H1 (cell line): Measurements from ENCODE around the gene ARL14. TPM values are rescaled to one million over a fixed set of nuclear protein-coding genes. Genes with fewer than 3 reads are reported as not detected.

Experiments
- CTCF ChIA-PET: fragments of 300-600 bp; sonication (Branson Sonifier 250); formaldehyde crosslinking; loops from one replicate; lab custom pipeline; 2021; ENCODE audit not compliant: partially characterized antibody; lab: Charles Lee
- POLR2A ChIA-PET: fragments of 300-600 bp; sonication (Branson Sonifier 250); formaldehyde crosslinking; loops from one replicate; lab custom pipeline; 2021; ENCODE audit warnings: inconsistent platforms; ENCODE audit not compliant: partially characterized antibody; lab: Charles Lee
- DNase-seq, 2 experiments: peaks; one replicate each; pipeline versions ENCODE4 v3.0.0 to v3.0.0-alpha.2; 2010 to 2022; ENCODE audit warnings: low spot score in 2 of 2, low read depth in 1 of 2, mixed read lengths in 1 of 2
- FAIRE-seq: peaks from 2 replicates; lab custom pipeline; 2011; peaks lifted over from hg19 to GRCh38; lab: Jason Lieb, UNC
- H2AFZ ChIP-seq: 2 replicates; pipeline ENCODE4 v1.8.1; 2012; ENCODE audit warnings: low read length, inconsistent platforms
- H2AK5ac ChIP-seq: 2 replicates; pipeline ENCODE4 v1.6.1; 2013; ENCODE audit warnings: low read depth, low read length
- H2BK120ac ChIP-seq: replicated peaks from 2 replicates; pipeline ENCODE3; 2013; ENCODE audit warnings: low read depth, low read length, inconsistent platforms
- H2BK12ac ChIP-seq: 2 replicates; pipeline ENCODE4 v1.6.1; 2013; ENCODE audit warnings: low read depth, low read length
- H2BK15ac ChIP-seq: 2 replicates; pipeline ENCODE4 v1.6.1; 2013; ENCODE audit warnings: low read length
- H2BK20ac ChIP-seq: 2 replicates; pipeline ENCODE4 v1.6.1; 2013; ENCODE audit warnings: low read length
- H2BK5ac ChIP-seq: 2 replicates; pipeline ENCODE4 v1.6.1; 2013; ENCODE audit warnings: low read depth, low read length
- H3K14ac ChIP-seq: 2 replicates; pipeline ENCODE4 v1.6.1; 2013; ENCODE audit warnings: inconsistent platforms; ENCODE audit not compliant: insufficient read length
- H3K18ac ChIP-seq: 2 replicates; pipeline ENCODE4 v1.6.1; 2013; ENCODE audit warnings: low read length; ENCODE audit errors: extremely low read depth
- H3K23ac ChIP-seq: 2 replicates; pipeline ENCODE4 v1.6.1; 2013; ENCODE audit warnings: inconsistent platforms; ENCODE audit not compliant: insufficient read length
- H3K23me2 ChIP-seq: 2 replicates; pipeline ENCODE4 v1.6.1; 2013; ENCODE audit warnings: low read depth, low read length
- H3K27ac ChIP-seq: 2 replicates; pipeline ENCODE4 v1.6.1; 2011; ENCODE audit warnings: low read depth, low read length, inconsistent platforms
- H3K27me3 ChIP-seq, 4 experiments: replicated peaks in 1 of 4; 1 replicate in 1 of 4; 2 replicates in 3 of 4; pipeline versions ENCODE4 v1.6.1 to v1.8.1; 2011 to 2013; ENCODE audit warnings: low read length in 3 of 4, mild to moderate bottlenecking in 3 of 4, inconsistent platforms in 2 of 4, mixed read lengths in 2 of 4, moderate library complexity in 1 of 4; ENCODE audit not compliant: control insufficient read depth in 3 of 4, insufficient read depth in 3 of 4; ENCODE audit errors: extremely low read depth in 1 of 4
- H3K36me3 ChIP-seq, 4 experiments: 2 replicates each; pipeline versions ENCODE4 v1.6.1 to v1.8.1; 2011 to 2013; ENCODE audit warnings: mild to moderate bottlenecking in 4 of 4, low read length in 3 of 4, moderate library complexity in 2 of 4, control low read depth in 1 of 4, inconsistent platforms in 1 of 4; ENCODE audit not compliant: insufficient read depth in 4 of 4, control insufficient read depth in 2 of 4
- H3K4ac ChIP-seq: replicated peaks from 2 replicates; pipeline ENCODE3; 2013; ENCODE audit warnings: low read length, low read depth, mixed read lengths, inconsistent platforms; ENCODE audit not compliant: insufficient read length
- H3K4me1 ChIP-seq, 4 experiments: replicated peaks in 1 of 4; 1 replicate in 1 of 4; 2 replicates in 3 of 4; pipeline versions ENCODE4 v1.6.1 to v1.8.1; 2011 to 2013; ENCODE audit warnings: low read length in 3 of 4, inconsistent platforms in 2 of 4, mixed read lengths in 1 of 4; ENCODE audit not compliant: insufficient read depth in 4 of 4, control insufficient read depth in 3 of 4
- H3K4me2 ChIP-seq, 2 experiments: 2 replicates each; pipeline versions ENCODE4 v1.6.1 to v1.8.1; 2011 to 2013; ENCODE audit warnings: low read depth in 2 of 2, low read length in 2 of 2, control low read depth in 1 of 2, inconsistent platforms in 1 of 2, mild to moderate bottlenecking in 1 of 2; ENCODE audit not compliant: insufficient read depth in 1 of 2
- H3K4me3 ChIP-seq, 4 experiments: fragments of 200-600, 300-600 bp in 1 of 4; sonication (generic), shearing (Covaris generic), sonication (Bioruptor Twin) in 1 of 4; 2 replicates each; pipeline versions ENCODE4 v1.5.1 to v1.8.1; 2011 to 2016; ENCODE audit warnings: low read length in 4 of 4, low read depth in 3 of 4, control low read depth in 2 of 4, inconsistent platforms in 2 of 4, mild to moderate bottlenecking in 2 of 4, mixed read lengths in 1 of 4, moderate library complexity in 1 of 4; ENCODE audit not compliant: insufficient read depth in 2 of 4; ENCODE audit errors: extremely low read depth in 1 of 4
- H3K56ac ChIP-seq: replicated peaks from 2 replicates; pipeline ENCODE3; 2013; ENCODE audit warnings: low read depth, mild to moderate bottlenecking, mixed read lengths, low read length, inconsistent platforms; ENCODE audit not compliant: insufficient read length
- H3K79me1 ChIP-seq: 2 replicates; pipeline ENCODE4 v1.6.1; 2013; ENCODE audit warnings: low read depth, low read length, control low read depth
- H3K79me2 ChIP-seq, 2 experiments: 2 replicates each; pipeline versions ENCODE4 v1.6.1 to v1.8.1; 2012 to 2013; ENCODE audit warnings: low read length in 2 of 2, mild to moderate bottlenecking in 2 of 2, inconsistent platforms in 1 of 2; ENCODE audit not compliant: insufficient read depth in 2 of 2, control insufficient read depth in 1 of 2
- H3K9ac ChIP-seq, 4 experiments: replicated peaks in 1 of 4; 1 replicate in 1 of 4; 2 replicates in 3 of 4; pipeline versions ENCODE4 v1.6.1 to v1.8.1; 2011 to 2013; ENCODE audit warnings: low read depth in 3 of 4, low read length in 3 of 4, control low read depth in 2 of 4, mild to moderate bottlenecking in 2 of 4, moderate library complexity in 2 of 4, inconsistent platforms in 1 of 4; ENCODE audit errors: extremely low read depth in 1 of 4
- H3K9me3 ChIP-seq, 2 experiments: 2 replicates each; pipeline versions ENCODE4 v1.6.1 to v1.8.1; 2012 to 2013; ENCODE audit warnings: mild to moderate bottlenecking in 2 of 2, moderate library complexity in 2 of 2, control low read depth in 1 of 2, inconsistent platforms in 1 of 2, low read depth in 1 of 2, low read length in 1 of 2, mixed read lengths in 1 of 2; ENCODE audit not compliant: insufficient read depth in 2 of 2
- H4K20me1 ChIP-seq, 2 experiments: replicated peaks in 1 of 2; 2 replicates each; pipeline versions ENCODE3 to v1.8.1; 2011 to 2013; ENCODE audit warnings: inconsistent platforms in 2 of 2, low read length in 2 of 2, mild to moderate bottlenecking in 1 of 2; ENCODE audit not compliant: insufficient read depth in 2 of 2, control insufficient read depth in 1 of 2
- H4K5ac ChIP-seq: 2 replicates; pipeline ENCODE4 v1.6.1; 2013; ENCODE audit warnings: low read length, low read depth, mixed read lengths, inconsistent platforms; ENCODE audit not compliant: insufficient read length
- H4K8ac ChIP-seq: 2 replicates; pipeline ENCODE4 v1.8.0; 2013; ENCODE audit warnings: mild to moderate bottlenecking, moderate library complexity, low read length, inconsistent platforms; ENCODE audit not compliant: insufficient read depth; ENCODE audit errors: extremely low read depth
- H4K91ac ChIP-seq: replicated peaks from 2 replicates; pipeline ENCODE3; 2013; ENCODE audit warnings: low read length, mixed read lengths, inconsistent platforms; ENCODE audit not compliant: insufficient read length
- CREB1 ChIP-seq: IDR thresholded peaks from 2 replicates; pipeline ENCODE4 v1.6.1; 2012; ENCODE audit warnings: inconsistent platforms
- CTBP2 ChIP-seq: IDR thresholded peaks from 2 replicates; pipeline ENCODE4 v1.7.0; 2011; ENCODE audit warnings: borderline replicate concordance, mild to moderate bottlenecking, moderate library complexity, mixed read lengths, low read length; ENCODE audit not compliant: insufficient read depth, insufficient read length
- EZH2 ChIP-seq: fragments of 200-600 bp; sonication (generic); IDR thresholded peaks from 2 replicates; pipeline ENCODE4 v1.7.1; 2012; ENCODE audit warnings: low read depth, mild to moderate bottlenecking, moderate library complexity, low read length, inconsistent platforms; ENCODE audit not compliant: severe bottlenecking
- HDAC6 ChIP-seq: IDR thresholded peaks from one replicate; pipeline ENCODE4 v1.7.1; 2012; ENCODE audit warnings: low read depth, mild to moderate bottlenecking, inconsistent platforms, low read length, moderate library complexity
- JUND ChIP-seq: IDR thresholded peaks from 2 replicates; pipeline ENCODE4 v1.6.1; 2011; ENCODE audit warnings: mild to moderate bottlenecking, improper control_type of control experiment, low read length
- KDM5A ChIP-seq: fragments of 200-600 bp; IDR thresholded peaks from 2 replicates; pipeline ENCODE4 v1.7.1; 2012; ENCODE audit warnings: mild to moderate bottlenecking, low read length, inconsistent platforms, mixed read lengths
- PHF8 ChIP-seq: fragments of 200-600 bp; sonication (generic); conservative IDR thresholded peaks from 2 replicates; pipeline ENCODE4 v1.7.1; 2012; ENCODE audit warnings: low read depth, mild to moderate bottlenecking, inconsistent platforms, low read length, moderate library complexity
- SP1 ChIP-seq: IDR thresholded peaks from 2 replicates; pipeline ENCODE4 v1.6.1; 2011; ENCODE audit warnings: low read depth, low read length
- TEAD4 ChIP-seq: IDR thresholded peaks from 2 replicates; pipeline ENCODE4 v1.6.1; 2012; ENCODE audit warnings: low read depth, low read length, inconsistent platforms, mixed read lengths
- WGBS, 2 experiments: shearing (Covaris generic) in 1 of 2; methylation state at CpG; one replicate each; pipeline versions ENCODE4 v1.1.6 to v1.1.7; 2013 to 2015; ENCODE audit warnings: low lambda C conversion rate in 2 of 2, mixed read lengths in 2 of 2, inconsistent platforms in 1 of 2, low coverage in 1 of 2, missing lambda C conversion rate in 1 of 2; ENCODE audit not compliant: insufficient replicate concordance in 2 of 2, insufficient coverage in 1 of 2, insufficient read length in 1 of 2; ENCODE audit errors: extremely low coverage in 1 of 2, missing lambda C conversion rate in 1 of 2; 5-methylcytosine and 5-hydroxymethylcytosine counted together
- polyA plus RNA-seq, 7 experiments: library from polyadenylated mRNA; depleted of rRNA in 3 of 7; stranded (reverse) in 5 of 7; unstranded in 2 of 7; fragments of >200 nt in 5 of 7; fragments of 200-250 nt in 2 of 7; gene quantifications; 1 replicate in 5 of 7; 2 replicates in 1 of 7; 4 replicates in 1 of 7; pipeline versions ENCODE4 v1.2.1 to v1.2.3, GENCODE V29; 2011 to 2013; ENCODE audit warnings: missing spikeins in 2 of 7, mixed read lengths in 2 of 7
- total RNA-seq: library from RNA; stranded (reverse); fragmentation: NEBNext Ultra II Directional; extraction: Animal tissue kit (Norgen Biotek cat#: 25700); gene quantifications from 2 replicates; pipeline ENCODE4 v1.2.1, GENCODE V29; 2021

Gene ARL14
- total and polyA plus RNA-seq, 2 of the 8 experiments (the other 6 are each of a cell fraction or from before 2014, with no cell fraction given), result not detected

DNA sequence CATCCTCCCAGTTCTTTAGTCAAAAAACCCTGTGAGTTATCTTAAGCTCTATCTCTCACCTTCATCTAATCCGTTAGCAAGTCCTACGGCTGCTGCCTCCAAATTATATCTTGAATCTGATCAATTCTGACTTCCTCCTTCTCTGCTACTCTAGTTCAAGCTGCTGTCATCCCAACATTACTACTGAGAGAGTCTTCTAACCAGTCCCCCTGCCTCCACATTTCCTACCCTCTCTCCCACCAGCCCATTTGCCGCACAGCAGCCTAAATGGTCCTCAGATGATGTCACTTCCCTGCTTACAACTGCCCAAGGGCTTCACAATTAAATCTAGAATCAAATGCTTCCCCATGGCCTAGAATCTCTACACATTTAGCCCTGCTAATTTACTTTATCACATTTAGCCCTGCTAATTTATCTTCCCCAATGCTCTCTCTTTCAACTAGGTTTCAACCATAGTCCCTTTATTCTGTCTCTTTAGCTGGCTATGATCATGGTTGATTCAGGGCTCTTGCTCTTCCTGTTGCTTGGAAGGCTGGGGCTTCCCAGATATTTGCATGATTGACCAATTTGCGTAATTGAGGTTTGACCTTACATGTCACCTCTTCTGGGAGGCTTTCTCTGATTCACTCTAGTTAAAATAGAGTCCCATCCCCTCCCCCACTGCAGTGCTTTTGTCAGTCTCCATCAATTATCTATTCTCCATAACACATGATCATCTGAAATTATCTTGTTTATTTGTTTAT is 11.0 kb upstream of the ARL14 start:
- H2BK15ac ChIP-seq, result no peak overlapping the region
- H2BK5ac ChIP-seq, result 0 out of 2 replicates have a peak overlapping the region, but pooled peaks have one; percentile 66
- H3K79me1 ChIP-seq, result no peaks in the 10 kb centered on the region
- DNase-seq (no peak), FAIRE-seq (no peak)
- no peaks in the 10 kb centered on the region for H3K9me3 ChIP-seq
- no peak overlapping the region for H4K8ac ChIP-seq
- 87% methylated on average over 4 of the region's 4 CpGs; no CpG with 5 or more reads in 1 of the 2 experiments for WGBS, 2 experiments
- H3K4me2 ChIP-seq, result no peak overlapping the region
- H3K36me3 ChIP-seq, result no peaks in the 10 kb centered on the region
- H3K4ac ChIP-seq, result no peak overlapping the region
- H2AFZ ChIP-seq, result peak overlapping the region; percentile 28
- H3K4me3 ChIP-seq, result no peak overlapping the region
- H4K20me1 ChIP-seq, result no peaks in the 10 kb centered on the region
- H2BK20ac ChIP-seq, result no peak overlapping the region
- H2AK5ac ChIP-seq, result no peak overlapping the region
- H3K56ac ChIP-seq, result no peak overlapping the region
- H3K18ac ChIP-seq, result no peak overlapping the region
- H3K27ac ChIP-seq, result no peak overlapping the region
- H3K23me2 ChIP-seq, result no peaks in the 10 kb centered on the region; the same call in 1 of the 2 replicates
- ChIA-PET POLR2A (no interaction called here), CTCF (interaction anchor here (1.3 kb wide), 1 partner anchor 19 kb away, joined by 4 read pairs; no protein-coding TSS in a partner anchor)
- no peak overlapping the region for H4K5ac ChIP-seq
- H3K27me3 ChIP-seq, result no peaks in the 10 kb centered on the region; a peak in 1 of 7 replicates
- no peak overlapping the region for H3K23ac ChIP-seq
- no peak overlapping the region for H3K14ac ChIP-seq
- H2BK120ac ChIP-seq, result no peak overlapping the region
- H3K79me2 ChIP-seq, result no peaks in the 10 kb centered on the region
- no peak overlapping the region for H4K91ac ChIP-seq
- no peak overlapping the region for H3K9ac ChIP-seq
- H2BK12ac ChIP-seq, result no peak overlapping the region
- no peaks in the 10 kb centered on the region; a peak in 1 of 7 replicates for H3K4me1 ChIP-seq
- TF ChIP-seq EZH2 (no peak), JUND (no peak), HDAC6 (no peak), CREB1 (no peak), PHF8 (no peak), CTBP2 (no peak), SP1 (no peak), KDM5A (no peak), TEAD4 (no peak)
